DMS53 treated with DMSO at 0.1 percent for 48 hours (cell line): ENCODE results near the gene ACTG2.
A peak's percentile ranks its signal among the peaks of the same experiment; 100 is the strongest.

Source experiments
- DNase-seq: peaks from one replicate; lab custom pipeline; 2025; ENCODE audit not compliant: unreplicated experiment; lab: John Stamatoyannopoulos, UW

The ACTG2 gene

DNA sequence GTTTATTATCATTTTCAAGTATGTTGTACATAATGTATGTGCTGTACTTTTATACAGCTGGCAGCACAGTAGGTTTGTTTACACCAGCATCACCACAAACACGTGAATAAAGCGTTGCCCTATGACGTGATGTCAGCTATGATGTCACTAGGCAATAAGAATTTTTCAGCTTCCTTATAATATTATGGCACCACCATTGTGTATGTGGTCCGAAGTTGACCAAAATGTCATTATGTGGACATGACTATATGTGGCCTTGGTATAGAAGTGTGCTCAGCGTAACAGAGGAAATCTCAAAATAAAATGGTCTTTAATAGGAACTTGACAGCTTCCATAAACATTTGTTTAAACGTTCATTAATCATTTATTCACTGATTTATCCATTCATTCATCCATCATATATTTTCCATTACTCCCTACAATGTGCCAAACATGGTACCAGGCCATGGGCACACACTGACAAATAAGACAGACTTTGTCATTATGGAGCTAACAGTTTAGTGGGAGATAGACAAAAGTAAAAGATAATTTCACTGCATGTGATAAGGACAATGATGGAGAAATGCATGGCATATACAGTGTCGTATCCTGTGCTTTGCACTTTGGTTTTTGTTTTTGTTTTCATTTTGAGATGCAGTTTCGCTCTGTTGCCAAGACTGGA, 18.9 kb downstream of the ACTG2 start:
- no peak for DNase-seq

DNA sequence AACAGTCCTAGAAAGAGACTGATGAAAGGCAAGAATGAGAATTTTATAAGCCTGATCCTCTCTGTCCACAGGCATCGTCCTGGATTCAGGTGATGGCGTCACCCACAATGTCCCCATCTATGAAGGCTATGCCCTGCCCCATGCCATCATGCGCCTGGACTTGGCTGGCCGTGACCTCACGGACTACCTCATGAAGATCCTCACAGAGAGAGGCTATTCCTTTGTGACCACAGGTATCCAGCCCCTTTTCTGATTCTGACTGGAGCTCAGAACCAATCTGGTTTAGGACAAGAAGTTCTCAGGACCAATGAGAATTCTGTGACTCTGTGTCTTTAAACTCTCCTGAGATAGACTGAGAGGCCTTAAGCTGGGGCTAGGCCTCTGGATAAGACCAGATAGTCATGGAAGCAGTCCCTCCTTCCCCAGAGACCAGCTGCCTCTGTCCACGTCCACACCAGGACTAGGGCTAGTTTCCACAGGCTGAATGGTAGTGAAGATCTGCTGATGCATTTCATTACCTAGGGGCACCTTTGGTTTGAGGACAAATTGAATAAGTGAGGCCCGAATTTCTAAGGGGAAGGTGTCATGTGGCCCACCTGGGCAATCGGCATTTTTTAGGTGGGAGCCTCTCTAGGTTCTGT, 20.7 kb downstream of the ACTG2 start:
- DNase-seq = no peak

DNA sequence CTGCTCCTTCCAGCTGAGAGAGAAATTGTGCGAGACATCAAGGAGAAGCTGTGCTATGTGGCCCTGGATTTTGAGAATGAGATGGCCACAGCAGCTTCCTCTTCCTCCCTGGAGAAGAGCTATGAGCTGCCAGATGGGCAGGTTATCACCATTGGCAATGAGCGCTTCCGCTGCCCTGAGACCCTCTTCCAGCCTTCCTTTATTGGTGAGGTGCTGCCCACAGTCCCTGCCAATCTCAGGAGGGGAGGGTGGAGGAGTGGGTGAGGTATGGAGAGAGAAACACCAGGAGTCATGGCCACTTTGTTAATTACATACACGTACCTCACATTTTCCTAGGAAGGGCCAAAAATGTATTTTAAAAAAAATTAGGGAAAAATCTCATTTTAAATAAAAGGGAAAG, 21.9 kb downstream of the ACTG2 start:
- no peak for DNase-seq

DNA sequence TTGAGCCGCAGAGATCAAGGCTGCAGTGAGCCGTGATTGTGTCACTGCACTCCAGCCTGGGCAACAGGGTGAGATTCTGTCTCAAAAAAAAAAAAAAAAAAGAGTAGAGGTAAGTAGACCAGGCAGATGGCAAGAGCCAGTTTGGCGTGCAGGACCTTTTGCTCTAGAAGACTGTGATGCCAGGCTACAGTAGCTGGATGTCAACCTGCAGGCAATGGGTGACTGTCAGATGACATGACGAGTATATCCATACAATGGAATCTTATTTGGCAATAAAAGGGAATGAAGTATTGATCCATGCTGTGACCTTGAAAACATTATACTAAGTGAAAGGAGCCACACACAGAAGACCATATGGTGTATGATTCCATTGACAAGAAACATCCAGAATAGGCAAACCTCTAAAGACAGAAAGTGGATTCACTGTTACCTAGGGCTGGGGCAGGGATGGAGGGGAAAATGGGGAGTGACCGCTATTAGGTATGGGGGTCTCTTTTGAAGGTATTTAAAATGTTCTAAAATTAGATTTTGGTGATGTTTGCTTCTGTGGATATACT, 22.7 kb downstream of the ACTG2 start:
- DNase-seq = no peak

DNA sequence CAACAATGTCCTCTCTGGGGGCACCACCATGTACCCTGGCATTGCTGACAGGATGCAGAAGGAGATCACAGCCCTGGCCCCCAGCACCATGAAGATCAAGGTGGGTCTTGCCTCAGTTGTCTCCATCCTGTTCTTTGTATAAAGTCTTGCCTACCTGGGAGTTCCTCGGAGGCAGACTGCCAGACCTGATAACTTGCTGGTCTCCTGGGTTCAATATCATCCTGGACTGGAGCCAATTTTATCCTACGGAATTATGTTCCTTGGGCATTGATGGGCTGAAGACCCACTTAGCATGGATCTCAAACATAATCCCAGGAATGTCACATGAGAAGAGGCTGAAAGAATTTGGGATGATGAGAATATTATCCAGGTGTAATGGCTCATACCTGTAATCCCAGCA, 23.9 kb downstream of the ACTG2 start:
- DNase-seq = no peak

DNA sequence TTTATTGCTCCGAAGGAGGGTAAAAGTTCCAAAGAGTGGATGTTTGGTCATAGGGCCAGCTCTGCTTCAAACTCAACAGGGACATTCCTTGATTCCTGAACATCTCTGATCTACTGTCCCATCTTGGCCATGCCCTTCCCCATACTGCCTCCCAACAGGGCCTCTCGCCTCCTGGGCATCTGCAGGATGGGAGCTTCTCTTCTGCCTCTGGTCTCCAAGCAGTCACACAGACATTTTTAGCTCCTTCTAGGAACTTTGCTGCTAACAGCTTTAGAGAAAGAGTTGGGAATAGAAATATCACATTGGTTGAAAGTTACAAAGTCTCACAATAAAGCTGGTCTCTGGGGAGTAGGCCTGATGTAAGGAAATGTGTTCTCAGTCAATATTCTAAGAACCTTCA, 24.5 kb downstream of the ACTG2 start:
- no peak for DNase-seq

DNA sequence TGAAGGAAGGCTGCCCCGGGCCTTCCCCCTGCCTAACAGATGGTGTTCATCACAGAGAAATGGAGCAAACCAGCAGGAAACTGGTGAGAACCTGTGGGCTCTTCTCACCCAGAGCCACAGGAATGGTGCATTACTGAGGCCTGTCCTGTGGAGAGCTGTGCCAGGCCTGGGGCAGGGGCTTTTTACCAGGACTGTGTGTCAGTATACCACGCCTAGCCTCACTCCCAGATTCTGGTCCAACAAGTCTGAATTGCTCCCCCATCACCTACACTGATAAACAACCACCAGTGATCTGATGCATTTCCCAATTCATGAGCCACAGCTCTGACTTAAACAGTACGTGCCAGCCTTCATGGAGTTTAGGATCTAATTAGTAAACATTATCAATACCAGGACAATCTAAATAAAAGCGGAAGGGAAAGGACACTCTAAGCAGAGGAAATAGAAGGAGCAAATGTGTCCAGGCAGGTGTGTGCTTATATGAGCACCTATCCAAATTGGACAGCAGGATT, 24.9 kb downstream of the ACTG2 start:
- DNase-seq = no peak

DNA sequence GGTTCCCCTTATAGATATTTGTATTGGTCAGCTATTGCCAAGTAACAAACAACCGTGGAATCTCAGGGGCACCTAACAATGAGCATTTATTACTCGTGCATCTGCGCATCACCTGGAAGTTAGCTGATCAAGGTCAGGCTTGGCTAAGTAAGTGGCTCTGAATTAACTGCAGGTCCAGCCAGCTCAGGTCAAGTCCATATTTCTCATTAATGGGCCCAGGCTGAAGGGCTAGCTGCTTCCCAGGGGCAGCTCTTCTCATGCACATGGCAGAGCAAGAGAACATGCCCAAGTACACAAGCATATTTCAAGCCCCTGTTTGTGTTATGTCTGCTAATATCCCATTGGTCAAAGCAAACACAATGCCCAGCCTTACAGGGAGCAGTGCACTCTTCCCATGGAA, 26.0 kb downstream of the ACTG2 start:
- DNase-seq = no peak

DNA sequence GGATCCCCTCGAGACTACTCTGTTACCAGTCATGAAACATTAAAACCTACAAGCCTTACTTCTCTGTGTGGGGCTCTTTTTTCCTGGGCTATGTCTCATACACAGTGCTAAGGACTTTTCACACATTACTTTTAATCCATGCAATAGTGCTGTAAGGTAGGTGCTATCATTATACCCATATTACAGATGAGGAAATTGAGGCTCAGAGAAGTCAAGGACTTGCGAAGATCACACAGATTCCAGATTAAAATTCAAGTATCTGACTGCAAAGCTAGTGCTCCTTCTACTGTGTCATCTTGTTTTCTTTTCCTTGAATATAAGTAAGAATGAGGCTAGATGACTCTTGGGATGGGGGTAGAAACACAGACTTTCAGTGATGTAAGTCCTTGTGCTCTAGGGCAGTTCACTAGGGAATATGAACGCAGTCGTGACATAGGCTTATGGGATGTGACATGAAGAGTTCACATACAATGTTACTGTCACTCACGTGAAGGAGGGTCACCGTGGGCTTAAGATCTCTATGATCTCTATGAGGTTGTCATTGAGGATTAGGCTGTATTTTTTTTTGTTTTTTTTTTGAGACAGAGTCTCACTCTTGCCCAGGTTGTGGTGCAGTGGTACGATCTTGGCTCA, 26.9 kb downstream of the ACTG2 start:
- no peak for DNase-seq

DNA sequence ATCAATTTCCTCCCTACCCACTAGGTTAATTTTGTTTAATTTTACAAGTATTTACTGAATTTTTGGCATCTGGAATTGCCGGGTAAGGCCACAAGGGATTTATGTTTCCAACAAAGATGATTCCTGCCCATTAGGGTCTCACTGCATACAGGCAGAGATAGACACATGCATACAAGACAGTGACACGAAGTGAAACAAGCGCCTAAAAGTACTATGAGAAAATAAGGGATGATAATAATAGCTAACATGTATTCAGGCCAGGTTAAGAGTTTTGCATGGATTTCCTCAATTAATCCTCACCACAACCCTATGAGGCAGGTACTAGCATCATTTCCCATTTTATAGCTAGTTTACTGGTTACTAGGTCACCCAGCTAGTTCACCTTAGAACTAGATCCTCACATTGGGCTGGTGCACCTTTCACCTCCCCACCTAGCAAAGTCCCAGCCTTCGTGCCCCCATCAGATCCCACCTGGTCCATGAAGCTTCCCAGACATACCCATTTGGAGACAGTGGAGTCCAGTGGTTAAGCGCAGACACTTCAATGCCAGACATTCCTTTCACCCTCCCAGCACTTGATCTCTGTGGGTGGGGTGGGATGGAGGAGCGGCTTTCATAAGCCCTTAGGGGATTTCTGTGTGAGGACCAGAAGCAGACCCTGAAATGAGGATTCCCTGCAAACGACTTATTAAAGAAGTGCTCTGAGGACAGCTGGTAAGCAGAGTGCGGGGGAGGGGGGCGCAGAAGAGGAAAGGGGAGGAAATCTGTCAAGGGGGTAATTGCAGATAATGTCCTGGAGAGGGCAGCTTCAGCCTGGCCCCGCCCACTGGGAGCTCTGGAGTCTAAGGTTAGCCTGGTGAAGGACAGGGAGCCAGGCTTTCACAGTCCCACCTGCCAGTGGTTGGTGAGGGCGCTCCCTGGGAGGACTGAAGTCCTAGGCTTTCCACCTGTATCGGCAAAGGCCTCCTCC, 28.1 kb downstream of the ACTG2 start:
- DNase-seq = peak; percentile 32

DNA sequence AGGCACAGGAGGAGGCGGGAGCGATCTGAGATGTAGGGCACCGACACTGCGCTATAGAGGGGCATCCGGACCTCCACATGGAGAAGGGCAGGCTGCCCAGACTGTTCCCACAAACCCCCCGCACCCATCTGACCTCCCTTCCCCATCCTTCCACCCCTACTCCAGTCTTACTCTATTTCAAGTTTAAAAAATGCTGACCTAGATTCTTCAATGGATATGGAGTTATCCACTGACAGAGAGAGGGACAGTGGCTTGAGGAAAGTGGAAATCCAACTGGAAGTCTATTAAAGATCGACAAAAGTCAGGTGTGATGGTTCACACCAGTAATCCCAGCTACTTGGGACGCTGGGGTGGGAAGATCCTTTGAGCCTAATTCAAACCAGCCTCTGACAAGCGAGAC, 28.8 kb downstream of the ACTG2 start:
- no peak for DNase-seq

DNA sequence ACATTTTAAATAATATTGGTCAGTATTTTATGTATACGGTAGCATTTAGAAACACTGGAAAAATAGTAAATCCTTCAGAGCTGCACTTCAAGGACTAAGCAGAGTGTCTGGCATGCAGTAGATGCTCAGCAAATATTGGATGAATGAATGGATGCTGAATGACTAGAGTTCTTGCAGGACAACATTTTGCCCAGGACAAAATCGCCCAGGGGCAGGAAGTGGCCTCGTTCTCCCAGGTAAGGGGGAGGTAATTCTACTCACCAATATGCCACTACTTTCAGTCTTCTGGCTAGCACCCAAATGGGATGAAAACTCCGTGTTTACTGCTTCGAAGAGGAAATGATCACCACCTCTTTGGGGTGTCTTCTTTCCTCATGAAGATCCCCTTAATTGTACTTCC, 29.9 kb downstream of the ACTG2 start:
- DNase-seq = no peak

DNA sequence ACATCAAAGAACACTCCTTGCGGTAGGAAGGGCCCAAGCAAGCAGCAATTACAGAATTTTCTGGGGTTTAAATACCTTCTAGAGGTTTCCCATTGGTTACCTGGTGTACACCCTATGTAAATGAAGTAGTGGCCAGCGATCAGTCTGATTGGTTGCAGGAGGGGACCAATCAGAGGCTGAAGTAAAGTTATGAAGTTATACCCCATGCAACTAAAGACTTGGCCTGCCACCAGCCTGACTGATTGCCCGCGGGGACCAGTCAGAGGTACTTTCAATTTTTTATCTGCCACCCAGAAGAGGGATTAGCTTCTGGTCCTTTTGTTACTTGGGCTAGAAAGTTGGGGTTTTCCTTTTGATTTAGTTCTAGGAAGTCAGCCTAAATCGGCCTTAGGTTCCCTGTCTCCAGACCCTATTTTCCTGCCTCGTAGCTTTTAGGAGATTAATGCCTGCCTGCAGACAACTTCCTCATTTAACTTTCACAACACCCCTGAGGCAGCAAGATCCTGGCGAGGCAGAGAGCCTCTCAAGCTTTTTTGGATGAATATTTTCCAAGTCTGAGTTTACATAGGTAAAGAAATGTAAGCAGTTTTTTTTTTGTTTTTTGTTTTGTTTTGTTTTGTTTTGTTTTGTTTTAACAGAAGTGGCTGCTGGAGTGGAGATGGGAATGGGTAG, 32.4 kb downstream of the ACTG2 start:
- DNase-seq = no peak

DNA sequence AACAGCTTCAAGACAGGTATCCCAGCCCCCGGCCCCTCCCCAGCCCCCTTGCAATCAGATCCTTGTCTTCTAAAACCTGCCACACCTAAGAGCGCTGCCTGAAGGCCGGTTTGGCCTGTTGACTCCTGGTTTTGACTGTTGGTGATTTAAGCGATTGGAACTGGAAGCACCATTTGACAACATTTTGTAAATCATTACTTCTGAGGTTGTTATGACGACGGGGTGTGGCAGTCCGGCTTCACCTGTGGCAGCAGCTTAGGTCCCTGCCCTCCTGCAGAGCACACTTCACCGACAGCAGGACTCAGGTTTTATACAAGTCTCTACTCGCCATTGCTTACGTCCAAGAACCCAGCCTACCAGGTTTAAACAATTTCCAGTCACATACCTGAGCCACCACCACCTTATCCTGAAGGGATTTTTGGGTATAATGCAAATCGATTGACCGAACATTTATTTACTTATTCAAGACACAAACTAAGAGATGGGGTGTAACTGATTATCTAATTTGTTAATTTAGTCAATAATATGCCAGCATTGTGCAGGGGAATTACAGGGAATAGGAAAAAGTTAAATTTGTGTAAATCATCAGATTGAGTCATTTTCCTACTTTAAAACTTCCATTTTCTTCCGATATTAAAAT, 33.2 kb downstream of the ACTG2 start:
- no peak for DNase-seq

DNA sequence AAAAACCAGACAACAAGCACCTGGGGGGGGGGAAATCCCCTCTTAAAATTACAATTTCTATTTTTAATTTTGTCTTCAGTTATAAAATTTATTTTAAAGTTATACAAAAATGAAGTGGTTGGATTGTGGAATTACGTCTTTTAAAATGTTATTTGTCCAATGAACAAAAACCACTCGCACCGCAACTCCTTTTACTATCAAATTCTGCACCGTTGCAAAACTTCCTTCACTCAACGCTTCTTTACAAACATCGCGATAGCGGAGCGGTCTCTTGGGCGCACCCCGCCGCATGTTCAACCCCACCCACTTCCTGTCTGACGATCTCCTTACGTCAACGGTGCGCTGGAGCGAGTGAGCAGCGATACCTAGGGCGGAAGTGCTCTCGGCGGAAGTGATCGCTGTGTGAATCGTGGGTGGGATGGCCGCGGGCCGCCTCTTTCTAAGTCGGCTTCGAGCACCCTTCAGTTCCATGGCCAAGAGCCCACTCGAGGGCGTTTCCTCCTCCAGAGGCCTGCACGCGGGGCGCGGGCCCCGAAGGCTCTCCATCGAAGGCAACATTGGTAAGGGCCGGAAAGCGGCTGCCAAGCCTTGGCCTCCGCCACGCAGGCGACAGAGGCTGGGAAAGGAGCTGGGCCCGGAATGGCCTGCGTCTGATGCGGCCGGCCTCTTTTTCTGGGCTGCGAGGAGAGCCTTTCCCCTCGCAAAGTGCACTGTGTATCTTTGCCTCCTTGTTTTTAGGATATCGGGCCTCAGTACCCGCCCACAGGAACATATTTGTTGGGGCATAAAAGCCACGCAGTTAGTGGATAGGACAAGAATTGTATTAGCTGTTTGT, 33.9 kb downstream of the ACTG2 start, which contains the start of gene DGUOK:
TSS of gene DGUOK (plus strand) at position 388 of the 835 bp plus-strand sequence. CDS start at position 419, 31 bp downstream.
- peak; percentile 97 for DNase-seq

DNA sequence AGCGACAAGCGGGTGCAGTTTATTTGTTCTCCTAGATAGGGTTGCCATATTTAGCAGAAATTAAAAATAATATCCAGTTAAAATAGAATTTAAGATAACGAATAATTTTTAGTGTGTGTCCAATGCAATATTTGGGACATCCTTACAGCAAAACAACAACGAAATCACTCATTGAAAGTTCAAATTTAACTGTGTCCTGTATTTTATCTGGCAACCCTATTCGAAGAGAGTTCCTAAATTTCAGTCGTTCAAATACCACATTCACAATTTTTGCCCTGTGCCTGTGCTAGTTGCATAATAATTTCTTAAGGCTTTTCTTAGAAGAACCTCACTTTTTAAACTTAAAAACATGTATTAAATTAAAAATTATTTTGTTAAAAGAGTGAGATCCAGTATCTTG, 34.5 kb downstream of the ACTG2 start:
- no peak for DNase-seq

DNA sequence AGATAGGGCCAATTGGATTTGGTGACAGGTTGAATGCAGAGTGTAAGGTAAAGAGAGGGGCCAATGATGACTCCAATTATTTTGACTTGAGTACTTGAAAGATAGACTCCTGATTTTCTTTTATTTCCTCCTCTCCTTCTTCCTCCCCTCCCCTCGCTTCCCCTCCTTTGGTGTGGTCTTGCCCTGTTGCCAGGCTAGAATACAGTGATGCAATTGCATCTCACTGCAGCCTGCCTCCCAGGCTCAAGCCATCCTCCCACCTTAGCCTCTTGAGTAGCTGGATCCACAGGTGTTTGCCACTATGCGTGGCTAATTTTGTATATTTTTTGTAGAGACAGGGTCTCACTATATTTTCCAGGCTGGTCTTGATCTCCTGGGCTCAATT, 36.1 kb downstream of the ACTG2 start:
- DNase-seq = no peak

DNA sequence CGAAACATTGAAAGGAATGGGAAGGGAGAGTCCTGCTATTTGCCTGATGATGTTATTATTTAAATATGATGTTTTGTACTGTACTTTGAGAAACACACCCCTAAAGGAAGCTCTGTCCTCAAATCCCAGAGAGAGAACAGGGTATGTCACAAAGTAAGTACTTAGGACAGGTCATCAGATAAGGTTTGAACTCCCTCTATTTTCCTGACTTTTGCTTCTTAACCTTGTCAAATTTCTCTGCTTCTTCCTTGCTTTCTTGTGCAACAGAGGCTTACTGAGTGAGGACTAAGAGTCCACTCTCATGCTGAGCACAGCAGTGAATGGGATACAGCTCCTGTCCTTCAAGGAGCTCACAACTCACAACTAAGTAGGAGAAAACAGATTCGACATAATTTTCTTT, 37.6 kb downstream of the ACTG2 start:
- no peak for DNase-seq
